Testis (tissue), 2 donors: ENCODE results near the gene CYP27C1.

ENCODE experiments used
- CTCF ChIP-seq, 3 experiments: fragments of 450-650 bp in 2 of 3; fragments of 200-600 bp in 1 of 3; sonication (generic) in 1 of 3; IDR thresholded peaks; one replicate each; pipeline ENCODE4 v1.5.1; 2016 to 2019; ENCODE audit warnings: antibody characterized with exemption in 3 of 3, mild to moderate bottlenecking in 2 of 3, moderate library complexity in 1 of 3
- POLR2A ChIP-seq: fragments of 450-650 bp; IDR thresholded peaks from one replicate; pipeline ENCODE4 v1.6.1; 2017; ENCODE audit warnings: antibody characterized with exemption, mild to moderate bottlenecking, moderate library complexity

DNA sequence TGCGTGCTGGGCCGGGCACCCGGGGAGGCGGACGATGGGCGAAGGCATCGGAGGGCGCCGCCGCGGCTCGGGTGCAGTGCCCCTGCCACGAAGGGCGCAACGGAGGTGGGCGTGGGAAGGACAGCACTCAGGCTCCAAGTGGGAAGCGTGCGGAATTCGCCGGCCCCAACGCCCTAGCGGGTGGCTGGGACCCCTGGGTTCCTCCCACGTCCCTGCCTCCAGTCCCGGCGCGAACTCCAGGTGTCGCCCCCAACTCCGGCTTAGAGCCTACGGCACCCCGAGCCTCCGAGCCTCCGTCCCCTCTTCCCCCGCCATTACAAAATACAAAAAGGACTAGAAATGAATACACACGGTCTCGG lies 1.3 kb downstream of the CYP27C1 start:
- TF ChIP-seq CTCF (IDR thresholded peaks at IDR 0.05) (no peak), POLR2A (no peak)
